ENCODE measurements around the gene KLRF2. TPM values are rescaled to one million over a fixed set of nuclear protein-coding genes. Genes with fewer than 3 reads are reported as not detected.
"Not testable (repeated sequence)": the region's sequence is repeated elsewhere in the genome, so short reads cannot be mapped to it uniquely, and the experiment has no call there.

The KLRF2 gene
- total and polyA plus RNA-seq, 2 experiments from 2014 or later, result not detected

- no peak for DNase-seq
- in situ Hi-C loops (cut with MboI), result no loop called here
- H2AFZ ChIP-seq, result no peak overlapping the region
- no peaks in the 10 kb centered on the region for H3K9me2 ChIP-seq (ENCODE audit: insufficient read depth)
- H3F3A ChIP-seq (ENCODE audit: insufficient read depth), result peaks cover 20% of the 10 kb centered on the region
- 59 to 62% methylated on average over 11 of the region's 11 CpGs for WGBS, 2 experiments (ENCODE audit: low coverage in 1 of 2, low lambda C conversion rate in 2 of 2, missing lambda C conversion rate in 2 of 2)
- H3K4me3 ChIP-seq, result no peak overlapping the region
- H3K36me3 ChIP-seq (ENCODE audit: low read depth), result no peaks in the 10 kb centered on the region
- no peaks in the 10 kb centered on the region for H3K27me3 ChIP-seq (replicated peaks; ENCODE audit: insufficient read depth)
- no peaks in the 10 kb centered on the region for H4K20me1 ChIP-seq (ENCODE audit: insufficient read depth)
- no peaks in the 10 kb centered on the region for H3K9me3 ChIP-seq (ENCODE audit: low read depth)
- TF ChIP-seq EZH2phosphoT487 (IDR thresholded peaks at IDR 0.05; ENCODE audit: insufficient read depth, low read depth) (no peak), EZH2 (IDR thresholded peaks at IDR 0.05; ENCODE audit: insufficient read depth, poor library complexity, severe bottlenecking) (no peak)
- H3K79me2 ChIP-seq (ENCODE audit: insufficient read depth), result peaks cover 12% of the 10 kb centered on the region
- H3K9ac ChIP-seq, result no peak overlapping the region
- H3K4me2 ChIP-seq (ENCODE audit: unreplicated experiment), result no peak overlapping the region
- H3K4me1 ChIP-seq (ENCODE audit: insufficient read depth), result peaks cover 9% of the 10 kb centered on the region
- H3K27ac ChIP-seq, result no peak overlapping the region
Measured at GRCh38 chr12:9872742-9873141, 8.5 kb upstream of the KLRF2 start.

GRCh38 chr12:9876120-9876519 is 5.2 kb upstream of the KLRF2 start:
- H3K4me3 ChIP-seq; H3K4me2 ChIP-seq (ENCODE audit: unreplicated experiment); H3F3A ChIP-seq (ENCODE audit: insufficient read depth); H3K9me3 ChIP-seq (ENCODE audit: low read depth); H3K27me3 ChIP-seq (replicated peaks; ENCODE audit: insufficient read depth); H4K20me1 ChIP-seq (ENCODE audit: insufficient read depth); H3K4me1 ChIP-seq (ENCODE audit: insufficient read depth); H2AFZ ChIP-seq; DNase-seq; H3K27ac ChIP-seq; H3K79me2 ChIP-seq (ENCODE audit: insufficient read depth); H3K9ac ChIP-seq; H3K36me3 ChIP-seq (ENCODE audit: low read depth); in situ Hi-C loops (cut with MboI); H3K9me2 ChIP-seq (ENCODE audit: insufficient read depth): not testable (repeated sequence)
- 94 to 98% methylated on average over 8 to 21 of the region's 26 CpGs for WGBS, 2 experiments (ENCODE audit: low coverage in 1 of 2, low lambda C conversion rate in 2 of 2, missing lambda C conversion rate in 2 of 2)

- 68 to 69% methylated on average over 4 of the region's 4 CpGs for WGBS, 2 experiments (ENCODE audit: low coverage in 1 of 2, low lambda C conversion rate in 2 of 2, missing lambda C conversion rate in 2 of 2)
- no peaks in the 10 kb centered on the region for H3K4me1 ChIP-seq (ENCODE audit: insufficient read depth)
- TF ChIP-seq EZH2 (IDR thresholded peaks at IDR 0.05; ENCODE audit: insufficient read depth, poor library complexity, severe bottlenecking) (no peak), EZH2phosphoT487 (IDR thresholded peaks at IDR 0.05; ENCODE audit: insufficient read depth, low read depth) (no peak)
- no peaks in the 10 kb centered on the region for H3F3A ChIP-seq (ENCODE audit: insufficient read depth)
- DNase-seq, result peak; percentile 10
- H3K27me3 ChIP-seq (replicated peaks; ENCODE audit: insufficient read depth), result no peaks in the 10 kb centered on the region
- H3K4me2 ChIP-seq (ENCODE audit: unreplicated experiment), result no peak overlapping the region
- no peaks in the 10 kb centered on the region for H3K36me3 ChIP-seq (ENCODE audit: low read depth)
- no peaks in the 10 kb centered on the region for H3K9me3 ChIP-seq (ENCODE audit: low read depth)
- no peaks in the 10 kb centered on the region for H3K79me2 ChIP-seq (ENCODE audit: insufficient read depth)
- no peaks in the 10 kb centered on the region for H3K9me2 ChIP-seq (ENCODE audit: insufficient read depth)
- no peaks in the 10 kb centered on the region for H4K20me1 ChIP-seq (ENCODE audit: insufficient read depth)
- in situ Hi-C loops (cut with MboI), result no loop called here
- H3K9ac ChIP-seq, result no peak overlapping the region
- H2AFZ ChIP-seq, result no peak overlapping the region
- no peak overlapping the region for H3K4me3 ChIP-seq
- H3K27ac ChIP-seq, result no peak overlapping the region
Measured at GRCh38 chr12:9880532-9881078, 684 bp upstream of the KLRF2 start.

- in situ Hi-C loops (cut with MboI), result no loop called here
Measured at GRCh38 chr12:9881988-9882387, 699 bp downstream of the KLRF2 start.

GRCh38 chr12:9883175-9883574 is 1.9 kb downstream of the KLRF2 start:
- Histone ChIP-seq H4K20me1 (ENCODE audit: insufficient read depth) (no peaks in the 10 kb centered on the region), H3K9ac (no peak overlapping the region), H3K27ac (no peak overlapping the region), H3F3A (ENCODE audit: insufficient read depth) (no peaks in the 10 kb centered on the region), H3K36me3 (ENCODE audit: low read depth) (no peaks in the 10 kb centered on the region), H3K27me3 (replicated peaks; ENCODE audit: insufficient read depth) (no peaks in the 10 kb centered on the region), H3K4me1 (ENCODE audit: insufficient read depth) (no peaks in the 10 kb centered on the region), H3K79me2 (ENCODE audit: insufficient read depth) (no peaks in the 10 kb centered on the region), H3K4me2 (ENCODE audit: unreplicated experiment) (no peak overlapping the region), H3K9me2 (ENCODE audit: insufficient read depth) (no peaks in the 10 kb centered on the region), H3K9me3 (ENCODE audit: low read depth) (no peaks in the 10 kb centered on the region), H3K4me3 (no peak overlapping the region), H2AFZ (no peak overlapping the region)
- in situ Hi-C loops (cut with MboI), result no loop called here
- TF ChIP-seq EZH2 (IDR thresholded peaks at IDR 0.05; ENCODE audit: insufficient read depth, poor library complexity, severe bottlenecking) (no peak), EZH2phosphoT487 (IDR thresholded peaks at IDR 0.05; ENCODE audit: insufficient read depth, low read depth) (no peak)
- DNase-seq, result no peak

More at GRCh38 chr12:9881988-9882387, 699 bp downstream of the KLRF2 start:
- 93% methylated on average over 5 of the region's 5 CpGs for WGBS, 2 experiments (ENCODE audit: low coverage in 1 of 2, low lambda C conversion rate in 2 of 2, missing lambda C conversion rate in 2 of 2)
- TF ChIP-seq EZH2 (IDR thresholded peaks at IDR 0.05; ENCODE audit: insufficient read depth, poor library complexity, severe bottlenecking) (no peak), EZH2phosphoT487 (IDR thresholded peaks at IDR 0.05; ENCODE audit: insufficient read depth, low read depth) (no peak)
- Histone ChIP-seq H3K4me3 (no peak overlapping the region), H3K4me1 (ENCODE audit: insufficient read depth) (no peaks in the 10 kb centered on the region), H3K9me2 (ENCODE audit: insufficient read depth) (no peaks in the 10 kb centered on the region), H2AFZ (no peak overlapping the region), H3F3A (ENCODE audit: insufficient read depth) (no peaks in the 10 kb centered on the region), H3K79me2 (ENCODE audit: insufficient read depth) (no peaks in the 10 kb centered on the region), H3K27ac (no peak overlapping the region), H3K36me3 (ENCODE audit: low read depth) (no peaks in the 10 kb centered on the region), H3K9me3 (ENCODE audit: low read depth) (no peaks in the 10 kb centered on the region), H3K4me2 (ENCODE audit: unreplicated experiment) (no peak overlapping the region), H4K20me1 (ENCODE audit: insufficient read depth) (no peaks in the 10 kb centered on the region), H3K9ac (no peak overlapping the region), H3K27me3 (replicated peaks; ENCODE audit: insufficient read depth) (no peaks in the 10 kb centered on the region)
- no peak for DNase-seq

Data from GM23248 (cell line).